ENCODE results near the gene KCNN3.

- TF ChIP-seq, protein P1, sequence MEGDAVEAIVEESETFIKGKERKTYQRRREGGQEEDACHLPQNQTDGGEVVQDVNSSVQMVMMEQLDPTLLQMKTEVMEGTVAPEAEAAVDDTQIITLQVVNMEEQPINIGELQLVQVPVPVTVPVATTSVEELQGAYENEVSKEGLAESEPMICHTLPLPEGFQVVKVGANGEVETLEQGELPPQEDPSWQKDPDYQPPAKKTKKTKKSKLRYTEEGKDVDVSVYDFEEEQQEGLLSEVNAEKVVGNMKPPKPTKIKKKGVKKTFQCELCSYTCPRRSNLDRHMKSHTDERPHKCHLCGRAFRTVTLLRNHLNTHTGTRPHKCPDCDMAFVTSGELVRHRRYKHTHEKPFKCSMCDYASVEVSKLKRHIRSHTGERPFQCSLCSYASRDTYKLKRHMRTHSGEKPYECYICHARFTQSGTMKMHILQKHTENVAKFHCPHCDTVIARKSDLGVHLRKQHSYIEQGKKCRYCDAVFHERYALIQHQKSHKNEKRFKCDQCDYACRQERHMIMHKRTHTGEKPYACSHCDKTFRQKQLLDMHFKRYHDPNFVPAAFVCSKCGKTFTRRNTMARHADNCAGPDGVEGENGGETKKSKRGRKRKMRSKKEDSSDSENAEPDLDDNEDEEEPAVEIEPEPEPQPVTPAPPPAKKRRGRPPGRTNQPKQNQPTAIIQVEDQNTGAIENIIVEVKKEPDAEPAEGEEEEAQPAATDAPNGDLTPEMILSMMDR (IDR thresholded peaks at IDR 0.05; ENCODE audit: low read length) = no peak
- TF ChIP-seq EZH2 (optimal IDR thresholded peaks at IDR 0.05; ENCODE audit: low read depth, low read length) (no peak), EZH2phosphoT487 (IDR thresholded peaks at IDR 0.05; ENCODE audit: low read length) (no peak)
Observed at GRCh38 chr1:154871374-154871773, 1.3 kb upstream of the KCNN3 start.
